GM12878 (cell line): ENCODE measurements around the gene TBCCD1. TPM values are rescaled to one million over a fixed set of nuclear protein-coding genes. Genes with fewer than 3 reads are reported as not detected.
A peak's percentile ranks its signal among the peaks of the same experiment; 100 is the strongest.

Experiments
- ATAC-seq: fragments of 200-7000 bp; cut with Tn5 transposase; 3 replicates; pipeline ENCODE4 v1.9.1; 2020; ENCODE audit warnings: mild to moderate bottlenecking, moderate library complexity
- BruUV-seq: library from RNA; stranded (reverse); fragments of 400-500 nt; replicated peaks from 2 replicates; lab custom pipeline; 2021; lab: Mats Ljungman, UMichigan
- CTCF ChIA-PET: fragments of 300-600 bp; sonication (Branson Sonifier 250); formaldehyde crosslinking; extraction: SDS; loops from one replicate; lab custom pipeline; 2021; ENCODE audit warnings: inconsistent platforms; lab: Yijun Ruan, JAX
- POLR2A ChIA-PET: fragments of 350-600 bp; formaldehyde crosslinking; extraction: SDS; loops from one replicate; lab custom pipeline; 2021; ENCODE audit warnings: inconsistent platforms; lab: Charles Lee
- RAD21 ChIA-PET: fragments of 300-600 bp; sonication (Branson Sonifier 250); formaldehyde crosslinking; loops from one replicate; lab custom pipeline; 2023; ENCODE audit warnings: antibody characterized with exemption; ENCODE audit not compliant: unreplicated experiment; lab: Charles Lee
- SMC1A ChIA-PET: fragments of 300-600 bp; sonication (Branson Sonifier 250); formaldehyde crosslinking; loops from one replicate; lab custom pipeline; 2023; ENCODE audit not compliant: unreplicated experiment, uncharacterized antibody; lab: Charles Lee
- DNase-seq: peaks from one replicate; pipeline ENCODE4 v3.0.0-alpha.2; 2011; ENCODE audit warnings: low read depth, low spot score
- FAIRE-seq: peaks from 3 replicates; lab custom pipeline; 2011; peaks lifted over from hg19 to GRCh38; lab: Jason Lieb, UNC
- H2AFZ ChIP-seq: 2 replicates; pipeline ENCODE4 v1.6.0; 2011; ENCODE audit warnings: low read depth, low read length, control low read depth; ENCODE audit not compliant: control insufficient read depth
- H3K27ac ChIP-seq: 2 replicates; pipeline ENCODE4 v1.5.1; 2011; ENCODE audit warnings: control low read depth; ENCODE audit not compliant: control insufficient read depth, insufficient read depth
- H3K27me3 ChIP-seq, 2 experiments: replicated peaks in 1 of 2; 2 replicates each; pipeline versions ENCODE4 v1.6.0 to v1.6.1; 2011; ENCODE audit warnings: low read length in 1 of 2; ENCODE audit not compliant: control insufficient read depth in 2 of 2, insufficient read depth in 2 of 2
- H3K36me3 ChIP-seq, 2 experiments: 2 replicates each; pipeline ENCODE4 v1.5.1; 2011; ENCODE audit warnings: low read length in 1 of 2; ENCODE audit not compliant: control insufficient read depth in 2 of 2, insufficient read depth in 2 of 2
- H3K4me1 ChIP-seq: 2 replicates; pipeline ENCODE4 v1.6.1; 2011; ENCODE audit warnings: mild to moderate bottlenecking, low read length, moderate library complexity, mixed read lengths; ENCODE audit not compliant: control insufficient read depth, insufficient read depth
- H3K4me2 ChIP-seq: 2 replicates; pipeline ENCODE4 v1.6.0; 2011; ENCODE audit warnings: control low read depth; ENCODE audit not compliant: control insufficient read depth, insufficient read depth
- H3K4me3 ChIP-seq: fragments of 200-600 bp; sonication (generic); 2 replicates; pipeline ENCODE4 v1.5.1; 2016
- H3K79me2 ChIP-seq: 2 replicates; pipeline ENCODE4 v1.6.0; 2011; ENCODE audit warnings: low read length; ENCODE audit not compliant: control insufficient read depth, insufficient read depth
- H3K9ac ChIP-seq: 2 replicates; pipeline ENCODE4 v1.8.0; 2011; ENCODE audit warnings: low read length, control low read depth, mixed read lengths; ENCODE audit not compliant: control insufficient read depth, insufficient read depth
- H3K9me3 ChIP-seq: replicated peaks from 3 replicates; pipeline ENCODE4 v1.5.1; 2011; ENCODE audit warnings: mild to moderate bottlenecking, low read length; ENCODE audit not compliant: control insufficient read depth, insufficient read depth
- H4K20me1 ChIP-seq: 2 replicates; pipeline ENCODE4 v1.6.0; 2011; ENCODE audit not compliant: control insufficient read depth, insufficient read depth
- CHD2 ChIP-seq: IDR thresholded peaks from 2 replicates; pipeline ENCODE4 v1.6.1; 2011; ENCODE audit warnings: low read depth, low read length, improper control_type of control experiment, borderline replicate concordance
- GATAD2B ChIP-seq: fragments of 450-650 bp; conservative IDR thresholded peaks from 2 replicates; pipeline ENCODE4 v1.6.1; 2017; ENCODE audit warnings: low read depth, mild to moderate bottlenecking, moderate library complexity
- MLLT1 ChIP-seq: fragments of 450-650 bp; IDR thresholded peaks from 2 replicates; pipeline ENCODE4 v1.6.1; 2016; ENCODE audit warnings: mild to moderate bottlenecking
- MTA2 ChIP-seq: fragments of 450-650 bp; IDR thresholded peaks from 2 replicates; pipeline ENCODE4 v1.6.1; 2016; ENCODE audit warnings: low read depth, mild to moderate bottlenecking, moderate library complexity
- NFIC ChIP-seq: IDR thresholded peaks from 2 replicates; pipeline ENCODE4 v1.6.1; 2012; ENCODE audit warnings: low read depth, mild to moderate bottlenecking, inconsistent platforms, low read length, moderate library complexity
- PAX5 ChIP-seq: IDR thresholded peaks from 2 replicates; pipeline ENCODE4 v1.6.1; 2011; ENCODE audit warnings: low read depth, low read length, borderline replicate concordance
- PAX8 ChIP-seq: fragments of 450-650 bp; IDR thresholded peaks from 2 replicates; pipeline ENCODE4 v1.6.1; 2017; ENCODE audit warnings: mild to moderate bottlenecking, moderate library complexity
- RCOR1 ChIP-seq: conservative IDR thresholded peaks from 2 replicates; pipeline ENCODE4 v1.6.1; 2012; ENCODE audit warnings: low read depth, low read length, improper control_type of control experiment
- RELA ChIP-seq: fragments of 450-650 bp; IDR thresholded peaks from 2 replicates; pipeline ENCODE4 v1.8.0; 2014; ENCODE audit warnings: borderline replicate concordance; ENCODE audit not compliant: partially characterized antibody
- SMARCA5 ChIP-seq: fragments of 450-650 bp; IDR thresholded peaks from 2 replicates; pipeline ENCODE4 v1.6.1; 2017; ENCODE audit warnings: mild to moderate bottlenecking
- TCF7 ChIP-seq: IDR thresholded peaks from 2 replicates; pipeline ENCODE4 v1.6.1; 2014; ENCODE audit warnings: antibody characterized with exemption, borderline replicate concordance
- WGBS: methylation state at CpG from one replicate; pipeline ENCODE4 v1.1.6; 2016; ENCODE audit warnings: low lambda C conversion rate; ENCODE audit not compliant: insufficient replicate concordance, insufficient coverage; ENCODE audit errors: missing lambda C conversion rate; 5-methylcytosine and 5-hydroxymethylcytosine counted together
- in situ Hi-C: fragments of 300-500 bp; cut with MboI; formaldehyde crosslinking; loops from 9 replicates; pipeline ENCODE4 v1.14.3; 2018; ENCODE audit warnings: mixed read lengths
- intact Hi-C: fragments of 100-400 bp; cut with micrococcal nuclease; formaldehyde crosslinking; loops from one replicate; pipeline ENCODE4 v1.14.2; 2022; ENCODE audit not compliant: unreplicated experiment
- polyA plus RNA-seq, 11 experiments: library from polyadenylated mRNA; depleted of rRNA in 4 of 11; unstranded in 6 of 11; stranded (reverse) in 5 of 11; fragments of >200 nt; fragmentation: Nextera tagmentation in 4 of 11; fragmentation: Illumina TruSeq in 1 of 11; extraction: Ambion mirVana in 4 of 11; extraction: Trizol in 1 of 11; gene quantifications; 1 replicate in 1 of 11; 2 replicates in 10 of 11; pipeline versions ENCODE4 v1.2.1 to v1.2.3, GENCODE V29; 2011 to 2016; ENCODE audit warnings: inconsistent platforms in 2 of 11, missing spikeins in 2 of 11, low read depth in 1 of 11
- total RNA-seq, 4 experiments: library from RNA; depleted of rRNA in 3 of 4; stranded (reverse); fragments of >200 nt in 3 of 4; fragmentation: Illumina TruSeq in 1 of 4; extraction: Trizol in 1 of 4; gene quantifications; 2 replicates each; pipeline versions ENCODE4 v1.2.1 to v1.2.3, GENCODE V29; 2013 to 2021
- TF ChIP-seq, protein P1 (sequence below): IDR thresholded peaks from 2 replicates; pipeline ENCODE4 v1.6.1; 2012; ENCODE audit warnings: improper control_type of control experiment, low read depth, low read length; ENCODE audit not compliant: insufficient replicate concordance

Gene TBCCD1
- total and polyA plus RNA-seq, 10 of the 15 experiments (the other 5 are each of a cell fraction or from before 2014, with no cell fraction given), result 6.9 to 23.4 (median 14.7) TPM

- no TSS peak for BruUV-seq
Observed at GRCh38 chr3:186583831-186584230, 16.7 kb upstream of the TBCCD1 start.

DNA sequence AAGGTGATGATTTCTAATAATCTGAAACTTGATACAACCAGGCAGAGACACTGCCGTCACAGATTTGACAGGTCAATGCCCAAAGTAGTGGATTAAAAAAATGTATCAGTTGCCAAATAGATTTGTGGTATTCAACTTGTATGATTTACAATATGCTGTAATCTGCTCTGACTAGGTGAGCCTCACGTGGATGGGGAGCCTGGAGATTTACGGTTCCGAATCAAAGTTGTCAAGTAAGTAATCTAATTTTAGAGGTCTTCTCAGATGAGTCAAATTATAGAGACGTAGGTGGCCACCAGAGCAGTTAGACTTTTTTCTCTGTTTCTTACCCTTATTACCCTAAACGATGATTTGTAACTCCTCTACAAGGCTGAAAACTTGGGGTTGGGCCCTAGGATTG is 15.4 kb upstream of the TBCCD1 start:
- H3K9me3 ChIP-seq, result no peaks in the 10 kb centered on the region
- no peaks in the 10 kb centered on the region for H3K4me1 ChIP-seq
- POLR2A ChIA-PET, result no interaction called here
- H3K79me2 ChIP-seq, result no peaks in the 10 kb centered on the region
- DNase-seq (no peak), FAIRE-seq (no peak), ATAC-seq (no peak)
- no peaks in the 10 kb centered on the region for H3K27me3 ChIP-seq
- no TSS peak for BruUV-seq
- no peaks in the 10 kb centered on the region for H4K20me1 ChIP-seq
- no peak overlapping the region for H3K9ac ChIP-seq
- CTCF ChIA-PET, result interaction anchor here (0.8 to 2.2 kb wide), 3 partner anchors 32 to 639 kb away, joined by 3 to 9 read pairs (median 8); no protein-coding TSS in a partner anchor
- RAD21 ChIA-PET, result no interaction called here
- H2AFZ ChIP-seq, result no peak overlapping the region
- H3K27ac ChIP-seq, result no peak overlapping the region
- in situ Hi-C loops (no loop called here), intact Hi-C loops (no loop called here)
- 98% methylated on average over 6 of the region's 6 CpGs for whole genome bisulfite sequencing
- H3K4me3 ChIP-seq, result no peak overlapping the region
- H3K4me2 ChIP-seq, result no peak overlapping the region
- SMC1A ChIA-PET, result interaction anchor here (0.7 to 0.8 kb wide), 2 partner anchors 42 to 44 kb away, joined by 3 read pairs; no protein-coding TSS in a partner anchor
- peaks cover 7 to 47% of the 10 kb centered on the region in 2 experiments for H3K36me3 ChIP-seq
- TF ChIP-seq RCOR1 (no peak), GATAD2B (no peak), MTA2 (no peak), MLLT1 (no peak), CHD2 (no peak), PAX8 (no peak), SMARCA5 (no peak), PAX5 (no peak), NFIC (no peak)
- TF ChIP-seq, protein P1, sequence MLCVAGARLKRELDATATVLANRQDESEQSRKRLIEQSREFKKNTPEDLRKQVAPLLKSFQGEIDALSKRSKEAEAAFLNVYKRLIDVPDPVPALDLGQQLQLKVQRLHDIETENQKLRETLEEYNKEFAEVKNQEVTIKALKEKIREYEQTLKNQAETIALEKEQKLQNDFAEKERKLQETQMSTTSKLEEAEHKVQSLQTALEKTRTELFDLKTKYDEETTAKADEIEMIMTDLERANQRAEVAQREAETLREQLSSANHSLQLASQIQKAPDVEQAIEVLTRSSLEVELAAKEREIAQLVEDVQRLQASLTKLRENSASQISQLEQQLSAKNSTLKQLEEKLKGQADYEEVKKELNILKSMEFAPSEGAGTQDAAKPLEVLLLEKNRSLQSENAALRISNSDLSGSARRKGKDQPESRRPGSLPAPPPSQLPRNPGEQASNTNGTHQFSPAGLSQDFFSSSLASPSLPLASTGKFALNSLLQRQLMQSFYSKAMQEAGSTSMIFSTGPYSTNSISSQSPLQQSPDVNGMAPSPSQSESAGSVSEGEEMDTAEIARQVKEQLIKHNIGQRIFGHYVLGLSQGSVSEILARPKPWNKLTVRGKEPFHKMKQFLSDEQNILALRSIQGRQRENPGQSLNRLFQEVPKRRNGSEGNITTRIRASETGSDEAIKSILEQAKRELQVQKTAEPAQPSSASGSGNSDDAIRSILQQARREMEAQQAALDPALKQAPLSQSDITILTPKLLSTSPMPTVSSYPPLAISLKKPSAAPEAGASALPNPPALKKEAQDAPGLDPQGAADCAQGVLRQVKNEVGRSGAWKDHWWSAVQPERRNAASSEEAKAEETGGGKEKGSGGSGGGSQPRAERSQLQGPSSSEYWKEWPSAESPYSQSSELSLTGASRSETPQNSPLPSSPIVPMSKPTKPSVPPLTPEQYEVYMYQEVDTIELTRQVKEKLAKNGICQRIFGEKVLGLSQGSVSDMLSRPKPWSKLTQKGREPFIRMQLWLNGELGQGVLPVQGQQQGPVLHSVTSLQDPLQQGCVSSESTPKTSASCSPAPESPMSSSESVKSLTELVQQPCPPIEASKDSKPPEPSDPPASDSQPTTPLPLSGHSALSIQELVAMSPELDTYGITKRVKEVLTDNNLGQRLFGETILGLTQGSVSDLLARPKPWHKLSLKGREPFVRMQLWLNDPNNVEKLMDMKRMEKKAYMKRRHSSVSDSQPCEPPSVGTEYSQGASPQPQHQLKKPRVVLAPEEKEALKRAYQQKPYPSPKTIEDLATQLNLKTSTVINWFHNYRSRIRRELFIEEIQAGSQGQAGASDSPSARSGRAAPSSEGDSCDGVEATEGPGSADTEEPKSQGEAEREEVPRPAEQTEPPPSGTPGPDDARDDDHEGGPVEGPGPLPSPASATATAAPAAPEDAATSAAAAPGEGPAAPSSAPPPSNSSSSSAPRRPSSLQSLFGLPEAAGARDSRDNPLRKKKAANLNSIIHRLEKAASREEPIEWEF, result no peak

More at GRCh38 chr3:186583831-186584230, 16.7 kb upstream of the TBCCD1 start:
- POLR2A ChIA-PET, result interaction anchor here (1.2 kb wide), 1 partner anchor 14 kb away, joined by 4 read pairs; the partner anchor contains the start of gene DNAJB11
- Histone ChIP-seq H3K36me3 (peaks cover 7 to 45% of the 10 kb centered on the region in 2 experiments), H2AFZ (no peak overlapping the region)
- ATAC-seq (no peak), DNase-seq (no peak)
- TF ChIP-seq RELA (no peak), TCF7 (0 out of 2 replicates have a peak, but pooled peaks have one; percentile 25)
- TF ChIP-seq, all 136 proteins: peak for 1
- Histone ChIP-seq H4K20me1 (no peaks in the 10 kb centered on the region), H3K9ac (no peak overlapping the region), H3K9me3 (no peaks in the 10 kb centered on the region), H3K4me2 (no peak overlapping the region), H3K27me3 (no peaks in the 10 kb centered on the region), H3K4me3 (no peak overlapping the region), H3K79me2 (no peaks in the 10 kb centered on the region), H3K27ac (no peak overlapping the region), H3K4me1 (no peaks in the 10 kb centered on the region)
- in situ Hi-C loops (no loop called here), intact Hi-C loops (no loop called here)
- WGBS, result 47% methylated on average over 5 of the region's 5 CpGs
- RAD21 ChIA-PET, result no interaction called here
- FAIRE-seq, result peak; percentile 79
- SMC1A ChIA-PET, result interaction anchor here (0.8 to 1.2 kb wide), 2 partner anchors 34 to 43 kb away, joined by 3 read pairs; no protein-coding TSS in a partner anchor
- CTCF ChIA-PET, result interaction anchor here (1.0 to 2.2 kb wide), 4 partner anchors 27 to 33 kb away, joined by 3 to 9 read pairs (median 6); no protein-coding TSS in a partner anchor
